ENCODE results near the gene S100A3.

Gene S100A3

DNA sequence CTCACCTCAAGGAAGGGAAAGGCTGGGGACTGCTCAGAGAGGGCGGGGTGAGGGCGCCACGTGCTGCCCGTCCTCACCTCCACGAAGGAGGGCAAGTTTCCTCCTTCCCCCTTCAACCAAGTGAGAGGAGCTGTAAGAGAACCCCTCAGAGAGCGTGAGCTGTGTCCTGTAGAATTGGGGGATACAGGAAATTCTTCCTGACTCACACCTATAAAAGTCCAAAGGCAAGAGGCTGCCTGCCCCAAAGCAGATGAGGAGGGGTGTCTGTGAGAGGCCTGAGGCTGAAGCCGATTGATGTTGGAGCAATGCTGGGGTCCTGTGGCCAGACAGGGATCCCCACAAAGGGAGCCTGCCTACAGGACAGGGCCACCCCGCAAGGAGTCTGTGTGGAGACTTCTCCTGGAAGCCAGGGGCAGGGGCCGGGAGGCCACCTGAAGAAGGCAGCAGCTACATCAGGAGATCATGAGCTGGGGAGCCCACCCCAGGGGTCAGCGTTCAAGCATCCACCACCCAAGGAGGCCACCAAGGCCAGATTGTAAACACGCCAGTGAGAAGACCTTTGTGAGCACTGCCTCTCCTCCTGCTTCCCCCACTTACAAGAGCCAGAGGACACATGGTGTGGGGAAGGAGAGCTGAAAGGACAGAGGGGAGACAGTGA, 41.0 kb downstream of the S100A3 start:
- DNase-seq = no peak

- DNase-seq = no peak
These were observed 42.1 kb downstream of the S100A3 start for GRCh38 chr1:153506831-153507413.

- no peak for DNase-seq
These were observed 42.7 kb downstream of the S100A3 start for GRCh38 chr1:153506386-153506785.

DNA sequence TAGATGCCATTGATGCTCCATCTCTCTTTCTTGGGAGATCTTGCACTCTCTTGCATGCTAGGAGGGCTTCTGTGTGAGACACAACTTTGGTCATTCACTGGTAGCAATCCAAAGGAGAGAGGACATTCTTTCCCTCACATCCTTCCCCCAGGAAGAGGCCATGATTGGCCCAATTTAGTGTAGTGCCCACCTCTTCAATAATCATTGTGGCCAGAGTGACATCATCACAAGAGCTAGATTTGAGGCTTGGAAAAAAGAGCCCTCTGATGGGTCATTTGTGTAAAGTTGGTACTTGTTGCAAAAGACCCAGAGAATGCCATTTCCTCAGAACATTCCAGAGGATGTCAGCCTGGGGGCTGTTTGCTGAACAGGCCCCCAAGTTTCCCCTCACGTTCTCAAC, 43.5 kb downstream of the S100A3 start:
- DNase-seq = no peak

DNA sequence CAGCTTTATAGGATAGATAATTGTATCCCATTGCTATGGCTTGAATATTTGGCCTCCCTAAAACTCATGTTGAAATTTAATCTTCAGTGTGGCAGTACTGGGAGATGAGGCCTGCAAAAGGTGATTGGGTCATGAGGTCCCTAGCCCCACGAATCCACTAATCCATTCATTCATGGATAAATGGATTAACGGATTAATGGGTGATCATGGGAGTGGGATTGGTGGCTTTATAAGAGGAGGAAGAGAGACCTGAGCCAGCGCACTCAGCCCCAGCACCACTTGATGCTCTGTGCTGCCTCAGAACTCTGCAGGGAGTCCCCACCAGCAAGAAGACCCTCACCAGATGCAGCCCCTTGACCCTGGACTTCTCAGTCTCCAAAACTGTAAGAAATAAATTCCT, 45.3 kb downstream of the S100A3 start:
- DNase-seq = no peak

- DNase-seq = no peak
These were observed 50.3 kb downstream of the S100A3 start for GRCh38 chr1:153498746-153499145.
